Measurements from ENCODE around the gene SPCS1.

DNA sequence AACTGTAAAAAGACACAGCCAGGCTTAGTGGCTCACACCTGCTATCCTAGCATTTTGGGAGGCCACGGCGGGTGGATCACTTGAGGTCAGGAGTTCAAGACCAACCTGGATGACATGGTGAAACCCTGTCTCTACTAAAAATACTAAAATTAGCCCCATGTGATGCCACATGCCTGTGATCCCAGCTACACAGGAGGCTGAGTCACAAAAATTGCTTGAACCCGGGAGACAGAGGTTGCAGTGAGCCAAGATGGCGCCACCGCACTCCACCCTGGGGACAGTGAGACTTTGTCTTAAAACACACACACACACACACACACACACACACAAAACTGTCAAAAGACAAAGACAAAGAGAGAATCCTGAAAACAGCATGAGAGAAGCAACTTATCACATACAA is 18.0 kb downstream of the SPCS1 start:
- TF ChIP-seq RAD21 (IDR thresholded peaks at IDR 0.05; ENCODE audit: low read depth) (no peak), CEBPB (IDR thresholded peaks at IDR 0.05) (no peak), EP300 (IDR thresholded peaks at IDR 0.05; ENCODE audit: borderline replicate concordance) (no peak), EGR1 (IDR thresholded peaks at IDR 0.05) (no peak), TCF12 (IDR thresholded peaks at IDR 0.05; ENCODE audit: low read depth) (no peak), YY1 (IDR thresholded peaks at IDR 0.05; ENCODE audit: low read depth) (no peak)
- TF ChIP-seq, protein P1, sequence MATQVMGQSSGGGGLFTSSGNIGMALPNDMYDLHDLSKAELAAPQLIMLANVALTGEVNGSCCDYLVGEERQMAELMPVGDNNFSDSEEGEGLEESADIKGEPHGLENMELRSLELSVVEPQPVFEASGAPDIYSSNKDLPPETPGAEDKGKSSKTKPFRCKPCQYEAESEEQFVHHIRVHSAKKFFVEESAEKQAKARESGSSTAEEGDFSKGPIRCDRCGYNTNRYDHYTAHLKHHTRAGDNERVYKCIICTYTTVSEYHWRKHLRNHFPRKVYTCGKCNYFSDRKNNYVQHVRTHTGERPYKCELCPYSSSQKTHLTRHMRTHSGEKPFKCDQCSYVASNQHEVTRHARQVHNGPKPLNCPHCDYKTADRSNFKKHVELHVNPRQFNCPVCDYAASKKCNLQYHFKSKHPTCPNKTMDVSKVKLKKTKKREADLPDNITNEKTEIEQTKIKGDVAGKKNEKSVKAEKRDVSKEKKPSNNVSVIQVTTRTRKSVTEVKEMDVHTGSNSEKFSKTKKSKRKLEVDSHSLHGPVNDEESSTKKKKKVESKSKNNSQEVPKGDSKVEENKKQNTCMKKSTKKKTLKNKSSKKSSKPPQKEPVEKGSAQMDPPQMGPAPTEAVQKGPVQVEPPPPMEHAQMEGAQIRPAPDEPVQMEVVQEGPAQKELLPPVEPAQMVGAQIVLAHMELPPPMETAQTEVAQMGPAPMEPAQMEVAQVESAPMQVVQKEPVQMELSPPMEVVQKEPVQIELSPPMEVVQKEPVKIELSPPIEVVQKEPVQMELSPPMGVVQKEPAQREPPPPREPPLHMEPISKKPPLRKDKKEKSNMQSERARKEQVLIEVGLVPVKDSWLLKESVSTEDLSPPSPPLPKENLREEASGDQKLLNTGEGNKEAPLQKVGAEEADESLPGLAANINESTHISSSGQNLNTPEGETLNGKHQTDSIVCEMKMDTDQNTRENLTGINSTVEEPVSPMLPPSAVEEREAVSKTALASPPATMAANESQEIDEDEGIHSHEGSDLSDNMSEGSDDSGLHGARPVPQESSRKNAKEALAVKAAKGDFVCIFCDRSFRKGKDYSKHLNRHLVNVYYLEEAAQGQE (IDR thresholded peaks at IDR 0.05; ENCODE audit: low read depth), result no peak
- TF ChIP-seq, protein P2, sequence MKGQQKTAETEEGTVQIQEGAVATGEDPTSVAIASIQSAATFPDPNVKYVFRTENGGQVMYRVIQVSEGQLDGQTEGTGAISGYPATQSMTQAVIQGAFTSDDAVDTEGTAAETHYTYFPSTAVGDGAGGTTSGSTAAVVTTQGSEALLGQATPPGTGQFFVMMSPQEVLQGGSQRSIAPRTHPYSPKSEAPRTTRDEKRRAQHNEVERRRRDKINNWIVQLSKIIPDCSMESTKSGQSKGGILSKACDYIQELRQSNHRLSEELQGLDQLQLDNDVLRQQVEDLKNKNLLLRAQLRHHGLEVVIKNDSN (IDR thresholded peaks at IDR 0.05), result no peak

Data from Ishikawa (cell line).